Right lobe of liver (tissue), 4 donors: Measurements from ENCODE around the gene ZC2HC1C.

ENCODE experiments used
- POLR2A ChIP-seq: fragments of 450-650 bp; IDR thresholded peaks from one replicate; pipeline ENCODE4 v1.6.1; 2017; ENCODE audit warnings: antibody characterized with exemption, mild to moderate bottlenecking
- TF ChIP-seq, protein P1 (sequence below), 4 donors: fragments of 200-600 bp in 3 of 4; fragments of 450-650 bp in 1 of 4; IDR thresholded peaks; one replicate each; pipeline versions ENCODE4 v1.5.1 to v1.8.0; 2016 to 2022; ENCODE audit warnings: antibody characterized with exemption in 4 of 4, mild to moderate bottlenecking in 2 of 4
- donor health status: DM: no; HTN: no; CAD: no.
- donor health status: DM: no; HTN: no; CAD: no.
- donor health status: DM: no; HTN: yes; CAD: no.

DNA sequence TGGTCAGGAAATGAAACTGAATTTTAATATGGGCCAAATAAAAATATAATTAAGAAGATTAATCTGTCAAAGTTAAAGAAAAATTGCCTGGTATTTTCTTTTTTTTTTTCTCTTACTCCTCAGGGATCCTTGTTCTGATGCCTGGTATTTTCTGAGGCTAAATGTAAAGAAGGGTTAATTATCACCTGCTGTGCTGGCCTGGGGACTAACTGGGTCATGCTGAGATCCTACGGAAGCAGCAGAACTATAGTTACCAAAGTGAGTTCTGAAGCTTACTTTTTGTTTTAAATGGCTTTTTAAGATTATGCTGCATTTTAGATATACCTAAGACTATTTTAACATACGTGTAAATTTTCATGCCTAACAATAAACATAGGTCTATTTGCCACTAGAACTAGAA, 23.3 kb downstream of the ZC2HC1C start:
- TF ChIP-seq POLR2A: no peak
- TF ChIP-seq, protein P1, sequence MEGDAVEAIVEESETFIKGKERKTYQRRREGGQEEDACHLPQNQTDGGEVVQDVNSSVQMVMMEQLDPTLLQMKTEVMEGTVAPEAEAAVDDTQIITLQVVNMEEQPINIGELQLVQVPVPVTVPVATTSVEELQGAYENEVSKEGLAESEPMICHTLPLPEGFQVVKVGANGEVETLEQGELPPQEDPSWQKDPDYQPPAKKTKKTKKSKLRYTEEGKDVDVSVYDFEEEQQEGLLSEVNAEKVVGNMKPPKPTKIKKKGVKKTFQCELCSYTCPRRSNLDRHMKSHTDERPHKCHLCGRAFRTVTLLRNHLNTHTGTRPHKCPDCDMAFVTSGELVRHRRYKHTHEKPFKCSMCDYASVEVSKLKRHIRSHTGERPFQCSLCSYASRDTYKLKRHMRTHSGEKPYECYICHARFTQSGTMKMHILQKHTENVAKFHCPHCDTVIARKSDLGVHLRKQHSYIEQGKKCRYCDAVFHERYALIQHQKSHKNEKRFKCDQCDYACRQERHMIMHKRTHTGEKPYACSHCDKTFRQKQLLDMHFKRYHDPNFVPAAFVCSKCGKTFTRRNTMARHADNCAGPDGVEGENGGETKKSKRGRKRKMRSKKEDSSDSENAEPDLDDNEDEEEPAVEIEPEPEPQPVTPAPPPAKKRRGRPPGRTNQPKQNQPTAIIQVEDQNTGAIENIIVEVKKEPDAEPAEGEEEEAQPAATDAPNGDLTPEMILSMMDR (IDR thresholded peaks at IDR 0.05): no peak
